Limb (tissue), 2 donors: Measurements from ENCODE around the gene PADI6.

Source experiments
- DNase-seq, 2 donors: peaks; one replicate each; pipeline ENCODE4 v3.0.0-alpha.2; 2016; ENCODE audit errors: extremely low spot score in 2 of 2

PADI6 gene

DNA sequence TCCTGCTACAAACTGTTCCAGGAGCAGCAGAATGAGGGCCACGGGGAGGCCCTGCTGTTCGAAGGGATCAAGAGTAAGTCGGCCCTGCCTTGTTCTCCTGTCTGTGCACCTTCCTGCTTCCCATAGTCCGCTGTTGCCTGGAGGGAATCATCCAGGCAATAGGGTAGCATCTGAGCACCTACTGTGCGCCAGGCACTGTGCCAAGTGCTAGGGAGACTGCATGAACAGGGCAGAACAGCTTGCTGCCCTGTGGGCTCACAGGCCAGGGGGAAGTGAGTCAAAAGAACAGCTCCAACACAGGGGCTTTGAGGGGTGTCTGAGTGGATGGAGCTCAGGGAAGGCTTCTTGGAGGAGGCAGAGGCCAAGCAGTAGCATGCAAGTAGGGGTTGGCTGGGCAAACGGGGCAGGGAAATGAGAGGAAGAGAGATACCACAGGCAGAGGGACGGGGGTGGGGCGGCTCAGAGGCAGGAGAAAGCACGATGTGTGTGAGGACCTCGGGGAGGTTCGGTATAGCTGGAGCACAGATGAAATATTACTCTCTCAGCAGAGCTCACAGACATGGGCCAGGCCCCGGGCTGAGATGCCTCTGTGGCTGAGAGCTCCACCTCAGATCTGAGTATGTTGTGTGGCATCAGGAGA is 15.5 kb upstream of the PADI6 start:
- no peak for DNase-seq

DNA sequence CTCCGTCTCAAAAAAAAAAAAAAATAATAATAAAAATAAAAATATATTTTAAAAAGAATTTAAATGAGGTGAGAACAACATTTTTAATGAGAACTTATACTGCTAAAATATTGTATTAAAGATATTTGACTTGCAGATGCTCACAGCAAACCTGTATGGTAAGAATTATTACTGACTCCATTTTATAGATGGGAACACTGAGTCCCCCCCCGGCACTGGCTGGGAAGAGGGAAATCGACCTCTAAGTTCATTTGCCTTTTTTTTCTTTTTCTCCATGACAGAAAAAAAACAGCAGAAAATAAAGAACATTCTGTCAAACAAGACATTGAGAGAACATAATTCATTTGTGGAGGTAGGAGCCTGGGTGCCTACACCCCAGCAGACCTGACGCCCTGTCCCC is 13.4 kb upstream of the PADI6 start:
- no peak for DNase-seq

DNA sequence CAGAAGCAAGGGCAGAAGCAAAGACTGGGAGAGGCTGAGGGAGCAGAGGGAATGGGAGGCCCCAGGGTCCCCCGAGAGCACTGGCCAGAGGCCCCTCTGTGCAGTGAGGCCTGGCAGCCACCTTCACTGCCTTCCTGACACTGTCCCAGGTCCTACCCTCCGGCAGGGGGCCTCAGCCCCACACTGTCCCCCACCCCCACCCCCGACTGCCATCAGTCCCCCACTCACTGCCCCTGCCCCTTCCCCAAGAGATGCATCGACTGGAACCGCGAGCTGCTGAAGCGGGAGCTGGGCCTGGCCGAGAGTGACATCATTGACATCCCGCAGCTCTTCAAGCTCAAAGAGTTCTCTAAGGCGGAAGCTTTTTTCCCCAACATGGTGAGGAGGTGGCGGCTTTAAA is 13.0 kb upstream of the PADI6 start:
- DNase-seq: no peak

DNA sequence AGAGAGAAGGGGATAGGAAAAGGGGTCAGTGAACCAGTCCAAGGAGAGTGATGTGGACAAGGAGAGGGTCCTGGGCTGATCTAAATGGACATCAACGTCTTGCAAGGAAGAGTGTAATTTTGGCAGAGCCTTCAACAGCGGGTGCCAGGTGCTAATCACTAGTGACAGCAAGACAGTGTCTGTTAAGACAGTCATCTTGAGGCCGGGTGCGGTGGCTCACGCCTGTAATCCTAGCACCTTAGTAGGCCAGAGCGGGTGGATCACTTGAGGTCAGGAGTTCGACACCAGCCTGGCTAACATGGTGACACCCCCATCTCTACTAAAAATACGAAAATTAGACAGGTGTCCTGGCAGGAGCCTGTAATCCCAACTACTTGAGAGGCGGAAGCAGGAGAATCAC is 12.2 kb upstream of the PADI6 start:
- no peak for DNase-seq

DNA sequence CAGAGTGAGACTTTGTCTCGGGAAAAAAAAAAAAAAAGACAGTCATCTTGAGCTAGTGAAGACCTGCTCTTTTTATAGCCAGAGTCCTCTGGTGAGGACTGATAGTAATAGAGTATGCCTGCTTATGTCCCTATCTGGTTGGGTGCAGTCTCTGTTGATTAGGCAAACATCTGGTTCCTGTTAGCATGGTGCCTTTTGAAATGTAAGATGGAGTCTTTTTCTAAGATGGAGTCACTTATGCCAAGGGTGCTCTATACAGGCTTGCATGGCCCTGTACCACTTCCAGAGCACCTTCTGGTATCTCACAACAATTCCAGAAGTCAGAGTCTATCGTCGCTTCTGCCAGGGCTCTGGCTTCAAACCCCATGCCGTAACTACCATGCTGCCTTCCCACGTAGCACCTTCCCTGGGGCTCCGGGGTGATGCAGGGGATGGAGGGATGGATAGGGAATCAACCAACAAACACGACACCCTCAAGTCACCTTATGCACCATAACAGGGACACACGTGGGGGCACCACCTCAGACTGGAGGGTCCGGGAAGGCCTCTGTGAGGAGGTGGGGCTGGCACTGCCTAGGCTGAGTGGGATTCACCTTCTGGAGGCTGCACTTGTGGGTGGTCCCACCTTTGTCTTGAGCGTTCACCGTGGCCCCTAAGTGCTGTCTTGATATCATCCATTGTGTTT is 11.6 kb upstream of the PADI6 start:
- no peak for DNase-seq

DNA sequence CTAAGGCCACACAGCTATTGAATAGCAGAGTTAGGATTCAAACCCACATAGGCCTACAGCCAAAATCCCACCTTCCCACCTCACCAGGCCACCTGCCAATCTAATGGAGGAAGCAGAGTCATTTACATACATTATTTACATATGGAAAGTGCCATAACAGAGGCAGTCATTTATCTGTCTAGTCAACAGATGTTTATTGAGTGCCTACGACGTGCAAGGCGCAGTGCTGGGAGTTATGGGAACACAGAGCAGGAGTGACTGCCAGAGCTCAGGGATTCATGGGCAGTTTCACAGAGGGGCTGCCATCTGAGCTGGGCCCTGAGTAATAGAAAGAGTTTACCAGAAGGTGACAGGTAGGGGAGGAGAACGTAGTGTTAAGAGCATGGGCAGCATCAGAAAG is 10.3 kb upstream of the PADI6 start:
- no peak for DNase-seq

DNA sequence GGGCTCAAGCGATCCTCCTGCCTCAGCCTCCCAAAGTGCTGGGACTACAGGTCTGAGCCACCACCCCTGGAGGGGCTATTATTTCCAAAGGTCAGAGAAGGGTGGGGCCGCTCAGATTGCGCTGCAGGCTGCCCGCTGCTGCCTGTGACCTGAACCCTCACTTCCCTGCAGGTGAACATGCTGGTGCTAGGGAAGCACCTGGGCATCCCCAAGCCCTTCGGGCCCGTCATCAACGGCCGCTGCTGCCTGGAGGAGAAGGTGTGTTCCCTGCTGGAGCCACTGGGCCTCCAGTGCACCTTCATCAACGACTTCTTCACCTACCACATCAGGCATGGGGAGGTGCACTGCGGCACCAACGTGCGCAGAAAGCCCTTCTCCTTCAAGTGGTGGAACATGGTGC is 8.6 kb upstream of the PADI6 start:
- DNase-seq: no peak

DNA sequence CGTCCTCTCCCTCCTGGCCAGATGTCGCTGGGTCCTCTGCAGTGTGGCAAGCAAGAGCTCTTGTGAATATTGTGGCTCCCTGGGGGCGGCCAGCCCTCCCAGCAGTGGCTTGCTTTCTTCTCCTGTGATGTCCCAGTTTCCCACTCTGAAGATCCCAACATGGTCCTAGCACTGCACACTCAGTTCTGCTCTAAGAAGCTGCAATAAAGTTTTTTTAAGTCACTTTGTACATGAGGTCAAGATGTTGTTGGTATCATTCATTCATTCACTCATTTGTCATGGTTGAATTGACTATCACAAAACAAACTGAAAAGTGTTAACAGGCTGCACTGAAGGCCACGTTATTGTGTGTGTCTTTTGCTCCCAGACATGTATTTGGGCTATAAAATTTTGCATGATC is 8.2 kb upstream of the PADI6 start:
- DNase-seq: no peak

DNA sequence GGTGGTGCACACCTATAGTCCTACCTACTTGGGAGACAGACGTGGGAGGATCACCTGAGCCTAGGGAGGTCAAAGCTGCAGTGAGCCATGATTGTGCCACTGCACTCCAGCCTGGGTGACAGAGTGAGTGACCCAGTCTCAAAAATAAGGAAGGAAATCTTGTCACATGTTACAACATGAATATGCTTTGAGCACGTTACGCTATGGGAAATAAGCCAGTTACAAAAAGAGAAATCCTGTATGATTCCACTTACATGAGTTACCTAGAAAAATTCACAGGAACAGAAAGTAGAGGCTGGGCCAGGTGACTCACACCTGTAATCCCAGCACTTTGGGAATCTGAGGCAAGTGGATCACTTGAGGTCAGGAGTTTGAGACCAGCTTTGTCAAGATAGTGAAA is 6.7 kb upstream of the PADI6 start:
- no peak for DNase-seq

DNA sequence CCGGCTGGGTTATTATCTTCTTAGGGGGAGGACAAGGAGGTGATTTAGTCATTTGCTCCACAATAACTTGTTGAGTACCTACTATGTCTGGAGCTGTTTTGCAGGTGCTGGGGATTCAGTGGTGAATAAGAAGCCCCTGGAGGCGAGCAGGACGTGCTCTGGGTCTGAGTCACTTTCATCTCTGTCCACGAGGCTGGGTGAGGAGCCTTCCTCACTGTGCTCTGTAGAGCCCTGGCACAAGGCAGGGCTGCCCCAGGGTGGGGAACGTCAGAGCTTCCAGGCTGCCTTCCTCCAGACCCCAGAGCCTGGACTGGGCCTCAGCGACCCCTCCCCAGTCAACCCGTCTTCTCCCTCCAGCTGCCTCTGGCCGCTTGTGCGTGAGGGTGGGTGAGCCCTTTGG is 2.5 kb upstream of the PADI6 start:
- DNase-seq: no peak

DNA sequence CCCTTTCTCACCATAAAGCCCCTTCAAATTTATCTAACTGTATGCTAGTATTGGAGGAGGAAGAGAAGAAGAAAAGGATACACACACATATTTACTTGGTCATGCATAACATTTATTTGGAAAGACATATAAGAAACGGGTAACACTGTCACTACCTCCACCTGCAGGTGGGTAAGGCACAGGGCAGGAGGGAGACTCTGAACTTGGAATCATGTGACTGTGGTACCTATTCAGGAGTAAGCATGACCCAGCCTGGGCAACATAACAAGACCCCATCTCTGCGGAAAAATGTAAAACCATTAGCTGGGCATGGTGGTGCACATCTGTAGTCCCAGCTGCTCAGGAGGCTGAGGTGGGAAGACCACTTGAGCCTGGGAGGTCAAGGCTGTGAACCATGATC is 1.4 kb upstream of the PADI6 start:
- no peak for DNase-seq

DNA sequence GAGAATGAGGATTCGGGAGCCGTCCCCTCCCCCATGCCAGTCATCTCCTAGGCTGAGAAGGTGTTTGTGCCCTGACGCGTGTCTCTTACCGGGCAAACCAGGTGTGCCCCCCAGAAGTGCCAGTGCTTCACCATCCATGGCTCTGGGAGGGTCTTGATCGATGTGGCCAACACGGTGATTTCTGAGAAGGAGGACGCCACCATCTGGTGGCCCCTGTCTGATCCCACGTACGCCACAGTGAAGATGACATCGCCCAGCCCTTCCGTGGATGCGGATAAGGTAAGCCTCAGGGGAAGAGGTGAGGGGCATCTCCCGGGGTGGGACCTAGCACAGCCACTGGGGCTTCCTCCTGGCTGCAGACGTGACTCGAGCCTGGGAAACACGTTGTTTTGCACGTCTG is 959 bp downstream of the PADI6 start:
- no peak for DNase-seq

DNA sequence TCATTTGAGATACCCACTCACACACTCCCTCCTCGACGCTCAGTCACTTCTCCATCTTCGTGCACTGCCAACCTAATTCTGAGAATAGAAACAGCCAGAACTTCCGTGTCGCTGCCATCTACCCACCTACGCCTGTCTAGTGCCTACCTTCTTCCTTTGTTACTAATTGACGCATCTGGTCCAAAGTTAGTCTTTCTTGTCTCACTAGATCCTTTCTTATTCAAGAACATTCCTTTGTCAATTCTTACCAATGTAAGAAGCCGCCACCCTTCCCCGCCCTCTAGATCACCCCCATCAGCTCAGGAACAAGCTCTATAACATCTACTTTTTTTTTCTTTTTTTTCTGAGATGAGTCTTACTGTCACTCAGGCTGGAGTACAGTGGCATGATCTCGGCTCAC is 3.7 kb downstream of the PADI6 start:
- no peak for DNase-seq

DNA sequence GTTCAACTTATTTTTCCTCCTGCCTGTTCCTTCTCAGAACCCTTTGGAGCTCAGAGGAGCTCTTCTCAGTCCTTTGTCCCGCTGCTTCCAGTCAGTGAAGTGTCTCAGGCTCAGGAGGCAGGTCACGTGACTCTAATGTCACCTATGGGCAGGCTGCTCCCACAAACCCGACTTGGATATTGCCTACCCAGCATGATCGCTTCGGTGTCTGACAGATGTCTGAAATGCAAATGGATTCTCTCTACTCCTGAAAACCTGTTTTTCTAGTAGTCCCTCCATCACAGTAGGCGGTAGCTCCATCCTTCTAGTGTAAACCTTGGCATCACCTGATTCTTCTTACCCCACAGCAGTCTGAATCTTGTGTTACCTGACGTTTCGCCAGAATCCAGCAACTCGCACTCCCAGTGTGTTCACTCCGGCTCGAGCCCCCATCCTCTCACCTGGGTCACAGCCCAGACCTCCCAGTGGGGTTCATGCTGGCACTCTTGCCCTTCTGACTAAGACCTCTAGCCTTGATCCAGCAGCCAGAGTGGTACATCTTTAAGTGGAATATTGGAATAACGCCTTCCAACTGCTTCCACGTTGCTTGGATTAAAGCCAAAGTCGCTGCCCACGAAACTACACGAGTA is 5.4 kb downstream of the PADI6 start:
- no peak for DNase-seq

DNA sequence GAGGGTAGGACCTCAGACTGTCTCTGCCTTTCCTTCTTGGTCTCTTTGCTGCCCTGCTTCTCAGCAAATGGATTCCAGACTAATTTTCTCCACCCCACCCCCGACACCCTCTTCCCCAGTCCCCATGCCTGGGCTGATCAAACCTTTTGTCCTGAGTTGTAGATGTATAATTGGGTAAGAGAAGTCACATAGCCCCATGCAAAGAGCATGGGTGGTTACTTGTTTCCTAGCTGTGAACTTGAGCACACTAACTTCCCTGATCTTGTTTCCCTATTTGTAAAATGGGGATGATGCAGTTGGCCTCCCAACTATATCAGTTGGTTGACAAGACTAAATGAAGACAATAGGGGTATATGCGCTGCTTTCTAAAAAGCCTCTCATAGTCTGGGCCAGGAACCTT is 9.2 kb downstream of the PADI6 start:
- no peak for DNase-seq

DNA sequence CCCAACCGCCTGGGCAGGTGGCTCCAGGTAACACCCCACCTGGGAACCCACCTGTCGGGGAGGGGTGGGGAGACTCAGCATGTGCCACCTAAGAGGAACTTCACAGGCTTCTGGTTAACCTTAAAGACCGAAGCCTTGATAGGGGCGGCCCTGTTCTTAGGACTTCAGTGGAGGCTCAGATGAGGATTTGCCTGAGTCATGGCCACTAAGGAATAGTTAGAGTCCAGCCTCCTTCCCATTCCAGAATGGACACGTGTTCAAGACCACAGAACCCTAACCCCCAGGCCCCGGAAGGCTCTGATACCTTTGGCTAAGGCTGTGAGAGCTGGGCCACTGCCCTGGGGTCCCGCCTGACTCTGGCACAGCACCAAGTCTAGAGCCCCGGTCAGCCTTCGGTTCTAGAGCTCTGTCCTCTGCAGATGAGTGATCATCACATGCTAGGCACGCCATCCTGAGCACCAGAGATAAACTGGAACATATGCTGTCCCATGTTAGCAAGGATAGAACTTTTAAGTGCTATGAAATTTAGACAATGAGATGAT is 20.3 kb downstream of the PADI6 start:
- DNase-seq: no peak

DNA sequence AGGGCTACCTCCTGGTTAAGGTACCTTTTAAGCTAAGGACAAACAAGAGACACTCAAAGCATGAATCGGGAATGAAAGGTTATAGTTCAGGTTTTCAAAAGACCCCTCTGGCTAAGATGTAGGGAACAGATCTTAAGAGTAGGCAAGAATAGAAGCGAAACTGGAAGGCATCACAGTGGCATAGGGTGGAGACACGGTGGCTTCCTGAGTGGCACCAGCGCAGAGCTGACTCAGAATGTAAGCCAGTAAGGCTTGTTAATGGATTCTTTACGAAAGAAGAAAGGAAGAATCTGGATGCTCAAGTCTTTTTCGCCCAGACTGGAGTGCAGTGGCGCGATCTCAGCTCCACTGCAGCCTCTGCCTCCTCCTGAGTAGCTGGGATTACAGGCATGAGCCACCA is 21.2 kb downstream of the PADI6 start:
- DNase-seq: no peak

DNA sequence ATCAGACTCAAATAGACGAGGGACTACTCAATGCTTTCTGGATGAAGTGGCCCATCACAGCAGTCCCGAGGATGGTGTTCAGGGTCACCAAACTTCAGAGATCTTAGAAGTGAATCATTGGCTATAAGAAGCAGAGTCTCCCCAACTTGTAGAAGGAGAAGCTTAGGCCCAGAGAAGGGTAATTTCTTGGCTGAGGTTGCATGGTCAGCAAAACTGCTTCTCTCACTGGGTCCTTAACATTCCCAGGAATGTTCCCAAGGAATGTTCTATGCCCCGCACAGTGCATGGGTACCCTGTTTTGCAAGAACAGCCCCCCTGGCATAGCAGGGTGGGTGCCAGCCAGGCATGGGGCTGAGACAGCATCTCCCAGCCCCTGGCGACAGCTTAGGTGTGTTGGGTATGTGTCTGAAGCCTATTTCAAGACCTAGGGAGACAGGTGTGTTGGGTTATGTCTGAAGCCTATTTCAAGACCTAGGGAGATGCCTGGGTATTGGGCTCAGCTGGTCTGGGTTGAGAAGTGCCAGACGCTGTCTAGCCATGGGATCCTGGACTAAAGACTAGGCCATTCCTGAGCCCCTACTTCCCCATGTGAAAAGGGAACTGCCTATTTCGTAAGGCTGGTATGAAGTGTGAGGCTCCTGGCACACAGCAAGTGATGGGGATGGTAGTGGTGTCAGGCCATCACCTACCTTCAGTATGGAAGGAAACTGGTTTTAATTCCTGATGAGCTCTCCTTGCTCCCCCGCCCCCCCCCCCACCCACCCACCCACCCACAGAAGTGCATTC is 26.1 kb downstream of the PADI6 start:
- no peak for DNase-seq

DNA sequence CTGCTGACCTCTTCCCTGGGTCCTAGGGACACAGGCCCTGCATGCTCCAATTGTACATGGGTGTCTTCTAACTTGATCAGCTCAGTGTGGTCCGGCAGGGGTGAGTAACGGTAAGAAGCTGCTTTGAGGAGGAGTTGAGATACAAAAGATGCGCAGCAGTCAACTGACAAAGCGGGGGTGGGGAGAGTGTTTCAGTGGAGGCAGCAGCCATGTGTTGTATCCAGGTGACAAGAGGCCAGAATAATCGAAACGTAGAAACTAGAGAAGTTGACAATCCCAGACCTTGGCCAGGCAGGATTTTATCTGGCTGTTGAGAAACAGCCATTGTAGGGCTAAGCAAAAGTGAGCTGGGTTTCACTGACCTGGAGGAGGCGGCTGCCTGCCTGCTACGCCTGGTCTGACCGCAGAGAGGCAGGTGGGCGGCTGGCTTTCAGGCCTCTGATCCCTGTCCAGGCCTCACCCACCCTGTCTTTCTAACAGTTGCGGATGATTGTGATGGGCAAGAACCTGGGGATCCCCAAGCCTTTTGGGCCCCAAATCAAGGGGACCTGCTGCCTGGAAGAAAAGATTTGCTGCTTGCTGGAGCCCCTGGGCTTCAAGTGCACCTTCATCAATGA is 28.8 kb downstream of the PADI6 start:
- DNase-seq: no peak

DNA sequence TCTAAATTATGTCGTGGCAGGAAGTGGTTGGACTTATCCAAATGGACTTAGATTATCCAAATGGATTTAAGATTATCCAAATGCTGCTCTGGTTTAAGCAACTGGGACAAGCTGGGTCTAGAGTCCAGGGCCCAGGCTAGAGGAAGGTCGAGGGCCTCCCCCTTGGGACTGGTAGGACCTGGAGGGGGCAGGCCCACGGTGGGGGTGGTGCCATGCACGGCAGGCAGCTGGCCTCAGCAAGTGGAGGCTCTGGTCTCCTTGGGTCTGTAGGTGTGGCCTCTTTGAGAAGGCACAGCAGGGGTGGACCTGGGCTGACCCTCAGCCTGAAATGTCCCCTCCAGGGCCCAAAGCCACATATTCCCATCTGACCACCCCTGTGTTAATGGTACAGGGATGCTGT is 29.8 kb downstream of the PADI6 start:
- DNase-seq: no peak

DNA sequence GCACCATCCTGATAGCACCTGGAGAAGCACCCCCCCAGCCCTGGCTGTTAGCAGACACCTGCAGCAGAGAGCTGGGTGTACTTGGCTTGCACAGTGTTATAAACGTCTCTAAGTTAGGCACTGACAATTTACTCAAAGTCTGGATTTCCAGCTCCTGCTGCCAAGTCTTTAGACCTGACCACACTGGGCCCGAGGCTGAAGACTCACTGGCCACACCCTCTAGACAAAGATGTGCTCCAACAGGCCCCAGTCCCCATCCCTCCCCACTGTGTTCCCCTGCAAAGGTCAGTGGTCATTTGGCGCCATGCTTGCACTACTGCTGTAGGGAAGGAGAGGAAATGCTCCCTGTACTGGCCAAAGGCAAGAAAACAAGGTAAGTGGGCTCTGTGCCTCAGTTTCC is 31.1 kb downstream of the PADI6 start:
- DNase-seq: no peak
